K562 (cell line): ENCODE measurements around the gene TXN. TPM values are rescaled to one million over a fixed set of nuclear protein-coding genes. Genes with fewer than 3 reads are reported as not detected.

ENCODE experiments used
- BACH1 ChIP-seq: fragments of 200-800 bp; sonication (Bioruptor generic); IDR thresholded peaks from 2 replicates; pipeline ENCODE4 v1.6.1; 2016; ENCODE audit warnings: missing genetic modification characterization, missing compliant biosample characterization
- CCNT2 ChIP-seq: IDR thresholded peaks from 2 replicates; pipeline ENCODE4 v1.6.1; 2011; ENCODE audit warnings: borderline replicate concordance, low read depth, mild to moderate bottlenecking, moderate library complexity, mixed read lengths, low read length; ENCODE audit not compliant: insufficient read length; ENCODE audit errors: extremely low read depth
- CHD1 ChIP-seq: fragments of 200-600 bp; sonication (generic); IDR thresholded peaks from one replicate; pipeline ENCODE4 v1.6.1; 2012; ENCODE audit warnings: mild to moderate bottlenecking, moderate library complexity, low read length, inconsistent platforms
- CREBBP ChIP-seq: IDR thresholded peaks from one replicate; pipeline ENCODE4 v1.6.1; 2012; ENCODE audit warnings: low read depth, mild to moderate bottlenecking, control low read depth, inconsistent platforms, low read length
- DPF2 ChIP-seq: fragments of 450-650 bp; IDR thresholded peaks from 2 replicates; pipeline ENCODE4 v1.6.1; 2016
- HDAC6 ChIP-seq: IDR thresholded peaks from 2 replicates; pipeline ENCODE4 v1.6.1; 2012; ENCODE audit warnings: low read depth, mild to moderate bottlenecking, control low read depth, inconsistent platforms, low read length, moderate library complexity
- HMG20A ChIP-seq: fragments of 450-650 bp; formaldehyde crosslinking; conservative IDR thresholded peaks from 2 replicates; pipeline ENCODE4 v1.4.0; 2020; ENCODE audit warnings: mild to moderate bottlenecking, mixed read lengths
- ILF3 ChIP-seq: fragments of 450-650 bp; IDR thresholded peaks from 2 replicates; pipeline ENCODE4 v1.6.1; 2018; ENCODE audit warnings: antibody characterized with exemption, mild to moderate bottlenecking, moderate library complexity, borderline replicate concordance
- NCOR1 ChIP-seq: fragments of 450-650 bp; IDR thresholded peaks from 2 replicates; pipeline ENCODE4 v1.6.1; 2016; ENCODE audit warnings: mild to moderate bottlenecking, moderate library complexity
- NFATC3 ChIP-seq: fragments of 450-650 bp; IDR thresholded peaks from 2 replicates; pipeline ENCODE4 v1.6.1; 2017; ENCODE audit warnings: mild to moderate bottlenecking
- PRPF4 ChIP-seq: fragments of 200-400 bp; formaldehyde crosslinking; IDR thresholded peaks from one replicate; pipeline ENCODE4 v1.6.1; 2017; ENCODE audit warnings: low read length, low read depth, mild to moderate bottlenecking; ENCODE audit not compliant: insufficient read depth, poor library complexity, severe bottlenecking
- RBM22 ChIP-seq: fragments of 200-400 bp; formaldehyde crosslinking; IDR thresholded peaks from 2 replicates; pipeline ENCODE4 v1.6.1; 2018; ENCODE audit warnings: low read length, low read depth; ENCODE audit not compliant: poor library complexity, severe bottlenecking
- RNF219 ChIP-seq: fragments of 250-450 bp; sonication (Bioruptor Pico); IDR thresholded peaks from 2 replicates; pipeline ENCODE4 v1.5.0; 2022; ENCODE audit warnings: mild to moderate bottlenecking
- TAF15 ChIP-seq: fragments of 200-400 bp; formaldehyde crosslinking; IDR thresholded peaks from 2 replicates; pipeline ENCODE4 v1.6.1; 2017; ENCODE audit warnings: mild to moderate bottlenecking, low read depth, low read length, moderate library complexity
- TAF7 ChIP-seq: fragments of 450-650 bp; IDR thresholded peaks from 2 replicates; pipeline ENCODE4 v1.6.1; 2016; ENCODE audit warnings: missing genetic modification characterization, missing compliant biosample characterization
- TCFL5 ChIP-seq: fragments of 250-450 bp; sonication (Bioruptor Pico); conservative IDR thresholded peaks from 2 replicates; pipeline ENCODE4 v1.6.1; 2021; ENCODE audit warnings: mild to moderate bottlenecking, moderate library complexity, matching md5 sums
- USF1 ChIP-seq: sonication (generic); formaldehyde crosslinking; IDR thresholded peaks from 2 replicates; pipeline ENCODE4 v1.9.0; 2022; ENCODE audit warnings: mild to moderate bottlenecking, missing genetic modification reagents
- XRCC5 ChIP-seq: fragments of 200-400 bp; formaldehyde crosslinking; IDR thresholded peaks from 2 replicates; pipeline ENCODE4 v1.6.1; 2017; ENCODE audit warnings: low read depth, mild to moderate bottlenecking, low read length
- ZKSCAN3 ChIP-seq: fragments of 250-450 bp; sonication (Bioruptor Pico); IDR thresholded peaks from 2 replicates; pipeline ENCODE4 v1.4.0; 2020
- ZNF449 ChIP-seq: fragments of 250-450 bp; sonication (Bioruptor Pico); IDR thresholded peaks from 2 replicates; pipeline ENCODE4 v1.8.0; 2022; ENCODE audit warnings: moderate library complexity, mild to moderate bottlenecking, inconsistent platforms
- polyA plus RNA-seq, 8 experiments: library from polyadenylated mRNA; depleted of rRNA in 4 of 8; stranded (reverse) in 5 of 8; unstranded in 3 of 8; fragments of >200 nt; fragmentation: Nextera tagmentation in 2 of 8; fragmentation: Illumina TruSeq in 1 of 8; extraction: Ambion mirVana in 2 of 8; extraction: Trizol in 1 of 8; gene quantifications; 2 replicates each; pipeline versions ENCODE4 v1.2.1 to v1.2.3, GENCODE V29; 2011 to 2014; ENCODE audit warnings: inconsistent platforms in 1 of 8, missing spikeins in 1 of 8
- total RNA-seq, 7 experiments: library from RNA; depleted of rRNA in 6 of 7; stranded (reverse); fragments of >200 nt in 6 of 7; fragmentation: Illumina TruSeq in 2 of 7; extraction: Trizol in 2 of 7; gene quantifications; 2 replicates each; pipeline versions ENCODE4 v1.2.1 to v1.2.3, GENCODE V29; 2011 to 2021; ENCODE audit warnings: low replicate concordance in 1 of 7
- TF ChIP-seq, protein P1 (sequence below): fragments of 150-350 bp; IDR thresholded peaks from 2 replicates; pipeline ENCODE4 v1.6.1; 2014; ENCODE audit warnings: low read depth, mild to moderate bottlenecking, low read length, borderline replicate concordance

Gene TXN
- total and polyA plus RNA-seq, 9 of the 15 experiments (the other 6 are each of a cell fraction or from before 2014, with no cell fraction given) = 272 to 1,596 (median 514) TPM

- TF ChIP-seq RNF219 (CRISPR knock-in tag) (no peak), ILF3 (no peak), ZNF449 (CRISPR knock-in tag) (no peak), BACH1 (tag) (peak; percentile 98), CHD1 (no peak), ZKSCAN3 (CRISPR knock-in tag) (no peak), TAF7 (tag) (peak; percentile 83; the same call in 1 of the 2 replicates), NFATC3 (no peak), HMG20A (no peak), HDAC6 (0 out of 2 replicates have a peak, but pooled peaks have one; percentile 25), PRPF4 (no peak), CCNT2 (peak; percentile 88), TCFL5 (CRISPR knock-in tag) (no peak), XRCC5 (no peak), USF1 (CRISPR knock-in tag) (peak; percentile 89), TAF15 (no peak), CREBBP (no peak), NCOR1 (peak; percentile 69), RBM22 (no peak), DPF2 (peak; percentile 81)
- TF ChIP-seq, protein P1, sequence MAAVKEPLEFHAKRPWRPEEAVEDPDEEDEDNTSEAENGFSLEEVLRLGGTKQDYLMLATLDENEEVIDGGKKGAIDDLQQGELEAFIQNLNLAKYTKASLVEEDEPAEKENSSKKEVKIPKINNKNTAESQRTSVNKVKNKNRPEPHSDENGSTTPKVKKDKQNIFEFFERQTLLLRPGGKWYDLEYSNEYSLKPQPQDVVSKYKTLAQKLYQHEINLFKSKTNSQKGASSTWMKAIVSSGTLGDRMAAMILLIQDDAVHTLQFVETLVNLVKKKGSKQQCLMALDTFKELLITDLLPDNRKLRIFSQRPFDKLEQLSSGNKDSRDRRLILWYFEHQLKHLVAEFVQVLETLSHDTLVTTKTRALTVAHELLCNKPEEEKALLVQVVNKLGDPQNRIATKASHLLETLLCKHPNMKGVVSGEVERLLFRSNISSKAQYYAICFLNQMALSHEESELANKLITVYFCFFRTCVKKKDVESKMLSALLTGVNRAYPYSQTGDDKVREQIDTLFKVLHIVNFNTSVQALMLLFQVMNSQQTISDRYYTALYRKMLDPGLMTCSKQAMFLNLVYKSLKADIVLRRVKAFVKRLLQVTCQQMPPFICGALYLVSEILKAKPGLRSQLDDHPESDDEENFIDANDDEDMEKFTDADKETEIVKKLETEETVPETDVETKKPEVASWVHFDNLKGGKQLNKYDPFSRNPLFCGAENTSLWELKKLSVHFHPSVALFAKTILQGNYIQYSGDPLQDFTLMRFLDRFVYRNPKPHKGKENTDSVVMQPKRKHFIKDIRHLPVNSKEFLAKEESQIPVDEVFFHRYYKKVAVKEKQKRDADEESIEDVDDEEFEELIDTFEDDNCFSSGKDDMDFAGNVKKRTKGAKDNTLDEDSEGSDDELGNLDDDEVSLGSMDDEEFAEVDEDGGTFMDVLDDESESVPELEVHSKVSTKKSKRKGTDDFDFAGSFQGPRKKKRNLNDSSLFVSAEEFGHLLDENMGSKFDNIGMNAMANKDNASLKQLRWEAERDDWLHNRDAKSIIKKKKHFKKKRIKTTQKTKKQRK = no peak
Observed at GRCh38 chr9:110256380-110257096, at the start of gene TXN (continued).
